ENCODE measurements around the gene UGT1A5. TPM values are rescaled to one million over a fixed set of nuclear protein-coding genes. Genes with fewer than 3 reads are reported as not detected.

The UGT1A5 gene
- total and polyA plus RNA-seq, 2 of the 13 experiments (the other 11 are each of a cell fraction or from before 2014, with no cell fraction given): not detected

DNA sequence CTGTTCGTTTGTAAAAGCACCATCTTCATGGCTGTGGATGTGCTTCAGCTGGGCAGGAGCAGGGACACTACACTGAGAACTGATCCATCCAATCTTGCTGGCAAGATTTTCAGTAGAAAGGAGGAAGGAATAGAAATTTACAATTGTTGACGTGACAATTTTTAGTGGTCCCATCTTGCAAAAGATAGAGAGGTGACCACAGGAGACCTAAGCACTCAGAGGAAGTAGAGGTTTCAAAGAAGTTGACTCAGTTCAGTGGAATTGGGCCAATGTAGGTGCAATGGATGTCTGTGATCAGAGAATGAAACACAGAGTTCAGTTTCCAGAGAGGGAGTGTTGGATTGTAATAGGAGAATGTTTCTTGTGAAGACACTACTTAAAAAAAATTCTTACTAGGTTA is 1.4 kb downstream of the UGT1A5 start:
- FAIRE-seq: no peak
- ChIA-PET CTCF (ENCODE audit: low intra/inter-chr PET ratio, low total read pairs) (no interaction called here), POLR2A (no interaction called here)
- Histone ChIP-seq H2AFZ (ENCODE audit: low read length) (no peak overlapping the region), H3K27me3 (ENCODE audit: control insufficient read depth in 1 of 2, insufficient read depth in 2 of 2, low read length in 2 of 2) (no peaks in the 10 kb centered on the region; a peak in 1 of 5 replicates), H3K4me2 (ENCODE audit: low read depth, low read length) (no peak overlapping the region), H3K79me2 (ENCODE audit: insufficient read depth, low read length) (no peaks in the 10 kb centered on the region), H3K4me3 (replicated peaks in 1 of 3; ENCODE audit: insufficient read depth in 1 of 3, low read depth in 2 of 3, low read length in 3 of 3) (no peak overlapping the region), H3K27ac (ENCODE audit: extremely low read length, insufficient read depth, low read length) (no peak overlapping the region), H3K9me3 (ENCODE audit: low read length) (no peaks in the 10 kb centered on the region), H3K36me3 (replicated peaks in 1 of 2; ENCODE audit: control insufficient read depth in 1 of 2, insufficient read depth in 2 of 2, low read length in 2 of 2) (no peaks in the 10 kb centered on the region), H4K20me1 (ENCODE audit: insufficient read depth, low read length) (no peaks in the 10 kb centered on the region), H3K4me1 (ENCODE audit: insufficient read depth, low read length) (no peaks in the 10 kb centered on the region), H3K9ac (ENCODE audit: insufficient read depth, low read depth, low read length) (no peak overlapping the region)
- 74% methylated on average over 2 of the region's 2 CpGs for WGBS (ENCODE audit: low lambda C conversion rate)
- no peak for DNase-seq (ENCODE audit: low spot score)
- ATAC-seq: no peak
- in situ Hi-C loops (cut with HindIII; ENCODE audit: extremely low pct_ligation_motif_present, low pct_unique_long_range_greater_than_20kb) (no loop called here), intact Hi-C loops (cut with micrococcal nuclease; ENCODE audit: unreplicated experiment) (loop anchor here (5.0 kb wide), 3 partner anchors 132 to 312 kb away; no protein-coding TSS in a partner anchor)
- TF ChIP-seq ZNF891 (CRISPR knock-in tag; IDR thresholded peaks at IDR 0.05) (no peak), ZNF773 (CRISPR knock-in tag; IDR thresholded peaks at IDR 0.05; ENCODE audit: borderline replicate concordance) (no peak), ZNF484 (CRISPR knock-in tag; IDR thresholded peaks at IDR 0.05; ENCODE audit: borderline replicate concordance, low read depth) (no peak), SMARCE1 (IDR thresholded peaks at IDR 0.05; ENCODE audit: borderline replicate concordance) (no peak), MYNN (CRISPR knock-in tag; IDR thresholded peaks at IDR 0.05; ENCODE audit: low read depth) (no peak), ZNF547 (CRISPR knock-in tag; IDR thresholded peaks at IDR 0.05) (no peak), NFE2L2 (IDR thresholded peaks at IDR 0.05; ENCODE audit: low read length) (no peak)
- TF ChIP-seq, protein P1, sequence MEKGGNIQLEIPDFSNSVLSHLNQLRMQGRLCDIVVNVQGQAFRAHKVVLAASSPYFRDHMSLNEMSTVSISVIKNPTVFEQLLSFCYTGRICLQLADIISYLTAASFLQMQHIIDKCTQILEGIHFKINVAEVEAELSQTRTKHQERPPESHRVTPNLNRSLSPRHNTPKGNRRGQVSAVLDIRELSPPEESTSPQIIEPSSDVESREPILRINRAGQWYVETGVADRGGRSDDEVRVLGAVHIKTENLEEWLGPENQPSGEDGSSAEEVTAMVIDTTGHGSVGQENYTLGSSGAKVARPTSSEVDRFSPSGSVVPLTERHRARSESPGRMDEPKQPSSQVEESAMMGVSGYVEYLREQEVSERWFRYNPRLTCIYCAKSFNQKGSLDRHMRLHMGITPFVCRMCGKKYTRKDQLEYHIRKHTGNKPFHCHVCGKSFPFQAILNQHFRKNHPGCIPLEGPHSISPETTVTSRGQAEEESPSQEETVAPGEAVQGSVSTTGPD (CRISPR knock-in tag; IDR thresholded peaks at IDR 0.05): no peak
- no TSS peak for BruUV-seq (replicated peaks)

DNA sequence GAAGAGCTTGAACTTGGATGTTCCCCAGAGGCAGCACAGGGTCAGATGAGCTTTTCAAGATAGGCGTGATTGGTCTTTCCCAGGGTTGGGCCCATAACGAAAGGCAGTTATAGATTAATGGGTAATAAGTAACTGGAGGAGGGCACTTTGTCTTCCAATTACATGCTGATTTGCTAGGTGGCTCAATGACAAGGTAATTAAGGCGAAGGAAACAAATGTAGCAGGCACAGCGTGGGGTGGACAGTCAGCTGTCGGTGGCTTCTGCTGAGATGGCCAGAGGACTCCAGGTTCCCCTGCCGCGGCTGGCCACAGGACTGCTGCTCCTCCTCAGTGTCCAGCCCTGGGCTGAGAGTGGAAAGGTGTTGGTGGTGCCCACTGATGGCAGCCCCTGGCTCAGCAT is 5.8 kb downstream of the UGT1A5 start, which contains the start of gene UGT1A4:
TSS of gene UGT1A4 (plus strand) at position 185 of the 400 bp plus-strand sequence. CDS start at position 270, 85 bp downstream.
- Histone ChIP-seq H3K4me1 (ENCODE audit: insufficient read depth, low read length) (no peaks in the 10 kb centered on the region), H3K4me3 (replicated peaks in 1 of 3; ENCODE audit: insufficient read depth in 1 of 3, low read depth in 2 of 3, low read length in 3 of 3) (no peak within 1 kb of the TSS), H3K4me2 (ENCODE audit: low read depth, low read length) (no peak within 1 kb of the TSS), H3K27ac (ENCODE audit: extremely low read length, insufficient read depth, low read length) (no peak within 1 kb of the TSS), H3K9ac (ENCODE audit: insufficient read depth, low read depth, low read length) (no peak within 1 kb of the TSS), H3K9me3 (ENCODE audit: low read length) (no peaks in the 10 kb centered on the region), H3K27me3 (ENCODE audit: control insufficient read depth in 1 of 2, insufficient read depth in 2 of 2, low read length in 2 of 2) (peaks cover 2 to 8% of the 10 kb centered on the region in 2 experiments; a peak in 2 of 5 replicates), H2AFZ (ENCODE audit: low read length) (no peak within 1 kb of the TSS), H3K79me2 (ENCODE audit: insufficient read depth, low read length) (no peaks in the 10 kb centered on the region), H4K20me1 (ENCODE audit: insufficient read depth, low read length) (no peaks in the 10 kb centered on the region), H3K36me3 (replicated peaks in 1 of 2; ENCODE audit: control insufficient read depth in 1 of 2, insufficient read depth in 2 of 2, low read length in 2 of 2) (no peaks in the 10 kb centered on the region)
- no TSS peak for BruUV-seq (replicated peaks)
- no peak for ATAC-seq
- 80% methylated on average over 7 of the region's 7 CpGs for WGBS (ENCODE audit: low lambda C conversion rate)
- no peak for FAIRE-seq
- ChIA-PET POLR2A (no interaction called here), CTCF (ENCODE audit: low intra/inter-chr PET ratio, low total read pairs) (no interaction called here)
- intact Hi-C loops (cut with micrococcal nuclease; ENCODE audit: unreplicated experiment) (no loop called here), in situ Hi-C loops (cut with HindIII; ENCODE audit: extremely low pct_ligation_motif_present, low pct_unique_long_range_greater_than_20kb) (no loop called here)
- no peak for DNase-seq (ENCODE audit: low spot score)
- no peak for TF ChIP-seq ZMYM3 (CRISPR knock-in tag; IDR thresholded peaks at IDR 0.05)
- TF ChIP-seq ZNF207 (IDR thresholded peaks at IDR 0.05; ENCODE audit: borderline replicate concordance): no peak
- no peak for TF ChIP-seq THAP11 (CRISPR knock-in tag; IDR thresholded peaks at IDR 0.05)
- TF ChIP-seq AHR (CRISPR knock-in tag; IDR thresholded peaks at IDR 0.05): no peak
- TF ChIP-seq, protein P2, sequence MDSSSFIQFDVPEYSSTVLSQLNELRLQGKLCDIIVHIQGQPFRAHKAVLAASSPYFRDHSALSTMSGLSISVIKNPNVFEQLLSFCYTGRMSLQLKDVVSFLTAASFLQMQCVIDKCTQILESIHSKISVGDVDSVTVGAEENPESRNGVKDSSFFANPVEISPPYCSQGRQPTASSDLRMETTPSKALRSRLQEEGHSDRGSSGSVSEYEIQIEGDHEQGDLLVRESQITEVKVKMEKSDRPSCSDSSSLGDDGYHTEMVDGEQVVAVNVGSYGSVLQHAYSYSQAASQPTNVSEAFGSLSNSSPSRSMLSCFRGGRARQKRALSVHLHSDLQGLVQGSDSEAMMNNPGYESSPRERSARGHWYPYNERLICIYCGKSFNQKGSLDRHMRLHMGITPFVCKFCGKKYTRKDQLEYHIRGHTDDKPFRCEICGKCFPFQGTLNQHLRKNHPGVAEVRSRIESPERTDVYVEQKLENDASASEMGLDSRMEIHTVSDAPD (CRISPR knock-in tag; IDR thresholded peaks at IDR 0.05): no peak
- no peak for TF ChIP-seq ZNF354B (CRISPR knock-in tag; IDR thresholded peaks at IDR 0.05)
- TF ChIP-seq, protein P3, sequence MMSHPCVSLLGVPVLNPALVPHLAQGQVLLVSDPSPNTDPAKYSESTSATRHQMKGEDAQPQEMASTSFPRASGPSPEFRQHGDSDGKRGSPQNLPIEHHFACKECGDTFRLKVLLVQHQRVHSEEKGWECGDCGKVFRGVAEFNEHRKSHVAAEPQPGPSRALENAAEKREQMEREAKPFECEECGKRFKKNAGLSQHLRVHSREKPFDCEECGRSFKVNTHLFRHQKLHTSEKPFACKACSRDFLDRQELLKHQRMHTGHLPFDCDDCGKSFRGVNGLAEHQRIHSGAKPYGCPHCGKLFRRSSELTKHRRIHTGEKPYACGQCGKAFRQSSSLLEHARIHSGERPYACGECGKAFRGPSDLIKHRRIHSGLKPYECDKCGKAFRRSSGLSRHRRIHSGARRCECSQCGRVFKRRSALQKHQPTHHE (CRISPR knock-in tag; IDR thresholded peaks at IDR 0.05; ENCODE audit: borderline replicate concordance): no peak
- no peak for TF ChIP-seq SP140L (CRISPR knock-in tag; IDR thresholded peaks at IDR 0.05; ENCODE audit: borderline replicate concordance)

All from HepG2 (cell line).